Activated CD8-positive, alpha-beta memory T cell treated with anti-CD3 and anti-CD28 coated beads, Interleukin-2, amount 10 ng/mL, durations not matched to agents 7 days and 5 days (primary cell): Measurements from ENCODE around the gene GPSM1. TPM values are rescaled to one million over a fixed set of nuclear protein-coding genes. Genes with fewer than 3 reads are reported as not detected.
A peak's percentile ranks its signal among the peaks of the same experiment; 100 is the strongest.
"Not testable (repeated sequence)": the region's sequence is repeated elsewhere in the genome, so short reads cannot be mapped to it uniquely, and the experiment has no call there.

Source experiments
- ATAC-seq: fragments of 150-1000 bp; cut with Tn5 transposase; one replicate; pipeline ENCODE4 v1.10.0; 2021; ENCODE audit warnings: moderate library complexity
- CTCF ChIA-PET: fragments of 350-600 bp; sonication (Branson Sonifier 250); formaldehyde crosslinking; loops from one replicate; lab custom pipeline; 2021; ENCODE audit warnings: antibody characterized with exemption; lab: Charles Lee
- DNase-seq: peaks from one replicate; pipeline ENCODE4 v3.0.0-alpha.2; 2020
- H3K27ac Mint-ChIP-seq: one replicate; pipeline ENCODE4 v1.8.0; 2021; ENCODE audit warnings: mild to moderate bottlenecking, mixed read lengths
- H3K27me3 Mint-ChIP-seq: one replicate; pipeline ENCODE4 v1.8.0; 2021; ENCODE audit warnings: mixed read lengths
- H3K36me3 Mint-ChIP-seq: one replicate; pipeline ENCODE4 v1.8.0; 2021; ENCODE audit warnings: mild to moderate bottlenecking, mixed read lengths
- H3K4me1 Mint-ChIP-seq: one replicate; pipeline ENCODE4 v1.8.0; 2021; ENCODE audit warnings: mixed read lengths
- H3K4me3 Mint-ChIP-seq: one replicate; pipeline ENCODE4 v1.8.0; 2021; ENCODE audit warnings: mild to moderate bottlenecking, moderate library complexity, mixed read lengths
- H3K9me3 Mint-ChIP-seq: one replicate; pipeline ENCODE4 v1.8.0; 2022; ENCODE audit warnings: low read depth, mixed read lengths
- total RNA-seq, 2 experiments: library from RNA; stranded (reverse); gene quantifications; one replicate each; pipeline ENCODE4 v1.2.3, GENCODE V29; 2021

The GPSM1 gene
- total RNA-seq, 2 experiments from 2014 or later, result 4.5 to 6.7 TPM

- peaks cover 13% of the 10 kb centered on the region for H3K36me3 Mint-ChIP-seq
- DNase-seq (peak; percentile 48), ATAC-seq (peak; percentile 14)
- H3K4me1 Mint-ChIP-seq, result peaks cover 42% of the 10 kb centered on the region
- no peaks in the 10 kb centered on the region for H3K9me3 Mint-ChIP-seq
- CTCF ChIA-PET, result interaction anchor here (0.6 to 6.2 kb wide), 6 partner anchors 11 to 87 kb away, joined by 3 to 52 read pairs (median 4); partner anchors contain the start of gene DNLZ
- no peaks in the 10 kb centered on the region for H3K27me3 Mint-ChIP-seq
- H3K27ac Mint-ChIP-seq, result peak overlapping the region; percentile 74
- peak overlapping the region; percentile 86 for H3K4me3 Mint-ChIP-seq
Observed at GRCh38 chr9:136399176-136400037, 72.1 kb downstream of the GPSM1 start.

- Mint-ChIP-seq H3K4me3 (peak within 1 kb of the TSS; percentile 86), H3K9me3 (no peaks in the 10 kb centered on the region), H3K27me3 (no peaks in the 10 kb centered on the region), H3K4me1 (peaks cover 50% of the 10 kb centered on the region), H3K36me3 (peaks cover 16% of the 10 kb centered on the region), H3K27ac (peak within 1 kb of the TSS; percentile 74)
- CTCF ChIA-PET, result interaction anchor here (0.6 to 6.2 kb wide), 13 partner anchors 9 to 139 kb away, joined by 3 to 52 read pairs (median 3); partner anchors contain the start of genes DNLZ, ENTR1 and PMPCA
- ATAC-seq, result peak; percentile 73
- peak; percentile 89 for DNase-seq
Observed at GRCh38 chr9:136400038-136400834, 72.9 kb downstream of the GPSM1 start, which contains the start of gene SNAPC4. SNAPC4 (minus strand) TSS chr9:136400170; CDS start chr9:136398428, 1,742 bp downstream.

DNA sequence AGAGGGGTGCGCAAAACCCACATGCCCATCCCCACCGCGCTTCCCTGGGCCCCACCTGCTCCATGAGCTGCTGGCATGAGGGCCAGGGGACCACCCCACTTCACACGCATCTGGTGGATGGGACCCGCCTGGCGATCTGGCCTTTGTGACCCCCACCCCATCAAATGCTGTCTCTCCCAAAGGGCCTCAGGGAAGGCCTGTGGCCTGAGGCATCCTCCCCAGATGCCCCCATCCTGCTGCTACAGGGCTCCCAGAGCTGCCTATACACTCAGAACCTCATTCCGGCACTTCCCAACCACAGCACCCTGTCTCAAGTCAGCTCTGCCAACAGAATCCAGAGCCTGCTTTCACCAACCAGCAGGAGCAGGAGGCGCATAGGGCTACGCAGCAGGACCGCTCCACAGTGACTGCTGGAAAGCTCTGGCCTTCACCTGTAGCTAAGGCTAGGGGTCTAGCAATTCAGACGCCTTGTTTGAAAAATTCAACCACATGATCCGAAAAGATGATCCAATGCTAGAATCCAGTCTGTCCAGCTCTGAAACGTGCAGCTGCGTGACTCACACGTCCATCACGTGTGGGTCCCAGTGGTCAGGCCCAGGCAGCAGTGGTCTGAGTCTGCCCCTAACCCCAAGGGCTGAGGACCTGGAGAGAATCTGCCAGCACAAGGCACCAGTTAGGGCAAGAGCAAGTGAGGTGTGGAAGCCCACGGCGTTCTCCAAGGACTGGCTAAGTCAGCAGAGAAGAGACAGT is 74.0 kb downstream of the GPSM1 start:
- Mint-ChIP-seq H3K4me1 (peaks cover 55% of the 10 kb centered on the region), H3K9me3 (no peaks in the 10 kb centered on the region), H3K27me3 (no peaks in the 10 kb centered on the region), H3K4me3 (no peak overlapping the region), H3K27ac (peak overlapping the region; percentile 41), H3K36me3 (peaks cover 20% of the 10 kb centered on the region)
- ATAC-seq (no peak), DNase-seq (no peak)
- CTCF ChIA-PET, result interaction anchor here (0.6 to 6.2 kb wide), 13 partner anchors 8 to 138 kb away, joined by 3 to 52 read pairs (median 4); partner anchors contain the start of genes DNLZ, ENTR1 and PMPCA

- Mint-ChIP-seq H3K27ac (peak overlapping the region; percentile 41), H3K4me1 (peaks cover 55% of the 10 kb centered on the region), H3K27me3 (no peaks in the 10 kb centered on the region), H3K36me3 (peaks cover 23% of the 10 kb centered on the region), H3K4me3 (no peak overlapping the region), H3K9me3 (no peaks in the 10 kb centered on the region)
- ATAC-seq (no peak), DNase-seq (no peak)
- CTCF ChIA-PET, result interaction anchor here (1.3 to 6.2 kb wide), 4 partner anchors 7 to 37 kb away, joined by 4 to 52 read pairs (median 16); partner anchors contain the start of genes DNLZ, ENTR1 and PMPCA
Observed at GRCh38 chr9:136402067-136402466, 74.7 kb downstream of the GPSM1 start.

- peaks cover 28% of the 10 kb centered on the region for H3K36me3 Mint-ChIP-seq
- peak; percentile 92 for DNase-seq
- peak; percentile 77 for ATAC-seq
- no peaks in the 10 kb centered on the region for H3K9me3 Mint-ChIP-seq
- peak overlapping the region; percentile 31 for H3K4me3 Mint-ChIP-seq
- peak overlapping the region; percentile 79 for H3K27ac Mint-ChIP-seq
- CTCF ChIA-PET, result interaction anchor here (0.7 to 6.2 kb wide), 7 partner anchors 17 to 222 kb away, joined by 3 to 52 read pairs (median 4); partner anchors contain the start of gene DNLZ
- peaks cover 55% of the 10 kb centered on the region for H3K4me1 Mint-ChIP-seq
- no peaks in the 10 kb centered on the region for H3K27me3 Mint-ChIP-seq
Observed at GRCh38 chr9:136403538-136403914, 76.2 kb downstream of the GPSM1 start.

GRCh38 chr9:136403915-136404800 is 76.8 kb downstream of the GPSM1 start:
- DNase-seq, result peak; percentile 76
- H3K4me3 Mint-ChIP-seq, result peak overlapping the region; percentile 31
- H3K36me3 Mint-ChIP-seq, result peaks cover 31% of the 10 kb centered on the region
- ATAC-seq, result peak; percentile 16
- CTCF ChIA-PET, result interaction anchor here (0.7 to 6.2 kb wide), 6 partner anchors 18 to 221 kb away, joined by 3 to 52 read pairs (median 4); partner anchors contain the start of gene DNLZ
- no peaks in the 10 kb centered on the region for H3K9me3 Mint-ChIP-seq
- H3K27me3 Mint-ChIP-seq, result no peaks in the 10 kb centered on the region
- peak overlapping the region; percentile 79 for H3K27ac Mint-ChIP-seq
- H3K4me1 Mint-ChIP-seq, result peaks cover 54% of the 10 kb centered on the region

DNA sequence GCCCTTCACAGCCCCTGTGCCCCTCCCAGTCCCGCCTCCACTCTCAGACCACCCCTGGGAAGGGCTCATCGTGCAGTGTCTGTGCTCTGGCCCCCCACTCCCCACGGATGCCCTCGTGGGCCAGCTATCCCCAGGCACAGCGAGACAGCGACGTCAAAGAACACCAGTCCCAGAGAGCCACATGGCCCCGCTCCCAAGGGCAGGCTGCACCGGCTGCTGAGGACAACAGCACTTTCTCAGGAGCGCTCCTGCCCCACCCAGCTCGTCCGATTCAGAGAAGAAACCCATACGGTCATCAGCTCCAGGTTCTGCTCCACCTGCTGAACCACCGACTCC is 77.4 kb downstream of the GPSM1 start:
- peak overlapping the region; percentile 79 for H3K27ac Mint-ChIP-seq
- H3K27me3 Mint-ChIP-seq, result no peaks in the 10 kb centered on the region

DNA sequence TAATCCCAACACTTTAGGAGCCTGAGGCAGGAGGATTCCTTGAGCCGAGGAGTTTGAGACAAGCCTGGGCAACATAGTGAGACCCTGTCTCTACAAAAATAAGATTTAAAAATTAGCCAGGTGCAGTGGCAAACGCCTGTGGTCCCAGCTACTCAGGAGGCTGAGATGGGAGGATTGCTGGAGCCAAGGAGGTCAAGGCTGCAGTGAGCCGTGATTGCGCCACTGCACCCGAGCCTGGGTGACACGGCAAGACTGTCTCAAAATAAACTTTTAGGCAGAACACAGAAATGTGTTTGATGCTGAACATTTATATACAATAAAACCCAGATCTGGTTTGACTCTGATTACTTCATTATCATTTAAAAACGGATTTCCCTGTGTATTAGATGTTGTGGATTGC is 78.1 kb downstream of the GPSM1 start:
- Mint-ChIP-seq H3K27ac (no peak overlapping the region), H3K4me1 (peaks cover 60% of the 10 kb centered on the region), H3K4me3 (no peak overlapping the region)

More for the DNA sequence above, 77.4 kb downstream of the GPSM1 start:
- DNase-seq, result no peak
- Mint-ChIP-seq H3K36me3 (peaks cover 31% of the 10 kb centered on the region), H3K9me3 (no peaks in the 10 kb centered on the region), H3K4me1 (peaks cover 58% of the 10 kb centered on the region), H3K4me3 (peak overlapping the region; percentile 1)
- no peak for ATAC-seq
- CTCF ChIA-PET, result interaction anchor here (1.5 kb wide), 2 partner anchors 19 to 67 kb away, joined by 4 to 7 read pairs; no protein-coding TSS in a partner anchor

DNA sequence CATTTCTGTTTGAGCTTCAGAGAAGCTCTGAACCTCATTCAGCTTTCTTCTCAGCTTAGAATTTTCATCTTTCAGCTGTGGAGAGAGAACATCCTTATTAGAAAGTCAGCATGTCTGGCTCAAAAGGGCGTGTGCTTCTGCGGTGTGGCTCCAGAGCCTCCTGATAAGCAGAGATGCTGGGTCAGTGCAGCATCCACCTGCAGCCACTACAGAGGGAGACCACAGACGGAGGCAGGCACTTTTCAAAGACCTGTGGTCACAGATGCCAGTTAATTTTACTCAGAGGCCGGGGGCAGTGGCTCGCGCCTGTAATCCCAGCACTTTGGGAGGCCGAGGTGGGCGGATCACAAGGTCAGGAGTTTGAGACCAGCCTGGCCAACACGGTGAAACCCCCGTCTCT is 78.6 kb downstream of the GPSM1 start:
- not testable (repeated sequence) for H3K27ac Mint-ChIP-seq, DNase-seq, ATAC-seq, H3K27me3 Mint-ChIP-seq, H3K4me3 Mint-ChIP-seq, H3K9me3 Mint-ChIP-seq
- CTCF ChIA-PET, result interaction anchor here (1.6 kb wide), 1 partner anchor 78 kb away, joined by 4 read pairs; no protein-coding TSS in a partner anchor
- Mint-ChIP-seq H3K4me1 (peaks cover 58% of the 10 kb centered on the region), H3K36me3 (peaks cover 31% of the 10 kb centered on the region)

More for the DNA sequence above, 78.1 kb downstream of the GPSM1 start:
- no peaks in the 10 kb centered on the region for H3K27me3 Mint-ChIP-seq
- CTCF ChIA-PET, result interaction anchor here (1.6 kb wide), 1 partner anchor 78 kb away, joined by 4 read pairs; no protein-coding TSS in a partner anchor
- H3K9me3 Mint-ChIP-seq, result no peaks in the 10 kb centered on the region
- peaks cover 31% of the 10 kb centered on the region for H3K36me3 Mint-ChIP-seq
- ATAC-seq, result no peak
- no peak for DNase-seq

DNA sequence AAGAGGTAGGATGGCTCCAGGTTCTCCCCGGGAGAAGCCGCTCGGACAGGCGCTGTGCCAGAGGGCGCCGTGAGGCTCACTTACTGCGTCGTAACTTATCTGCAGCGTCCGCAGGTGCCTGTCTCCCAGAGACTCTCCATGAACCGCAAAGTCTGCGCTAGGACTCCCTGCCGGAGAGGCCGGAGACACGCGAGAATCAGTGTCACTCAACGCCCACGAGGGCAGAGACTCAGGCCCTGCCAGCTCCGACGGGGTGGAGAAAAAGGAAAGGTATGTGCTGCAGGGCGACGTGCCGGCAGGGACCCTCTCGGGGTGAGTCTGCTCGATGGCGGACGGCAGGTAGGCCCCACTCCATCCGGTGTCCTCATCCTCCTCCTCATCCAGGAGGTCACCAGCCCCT is 79.7 kb downstream of the GPSM1 start:
- CTCF ChIA-PET, result interaction anchor here (1.6 kb wide), 1 partner anchor 77 kb away, joined by 4 read pairs; no protein-coding TSS in a partner anchor
- not testable (repeated sequence) for H3K4me3 Mint-ChIP-seq, H3K9me3 Mint-ChIP-seq, DNase-seq, H3K27me3 Mint-ChIP-seq, ATAC-seq, H3K27ac Mint-ChIP-seq
- Mint-ChIP-seq H3K36me3 (peaks cover 34% of the 10 kb centered on the region), H3K4me1 (peaks cover 62% of the 10 kb centered on the region)

- H3K4me1 Mint-ChIP-seq, result peaks cover 63% of the 10 kb centered on the region
- H3K27ac Mint-ChIP-seq, result no peak overlapping the region
- ATAC-seq (no peak), DNase-seq (no peak)
- no peaks in the 10 kb centered on the region for H3K27me3 Mint-ChIP-seq
- CTCF ChIA-PET, result interaction anchor here (1.2 to 2.5 kb wide), 3 partner anchors 7 to 95 kb away, joined by 3 to 20 read pairs (median 5); no protein-coding TSS in a partner anchor
- no peak overlapping the region for H3K4me3 Mint-ChIP-seq
- H3K9me3 Mint-ChIP-seq, result no peaks in the 10 kb centered on the region
- peaks cover 35% of the 10 kb centered on the region for H3K36me3 Mint-ChIP-seq
Observed at GRCh38 chr9:136407911-136408310, 80.6 kb downstream of the GPSM1 start.
